ENCODE results near the gene ANKFN1.

DNA sequence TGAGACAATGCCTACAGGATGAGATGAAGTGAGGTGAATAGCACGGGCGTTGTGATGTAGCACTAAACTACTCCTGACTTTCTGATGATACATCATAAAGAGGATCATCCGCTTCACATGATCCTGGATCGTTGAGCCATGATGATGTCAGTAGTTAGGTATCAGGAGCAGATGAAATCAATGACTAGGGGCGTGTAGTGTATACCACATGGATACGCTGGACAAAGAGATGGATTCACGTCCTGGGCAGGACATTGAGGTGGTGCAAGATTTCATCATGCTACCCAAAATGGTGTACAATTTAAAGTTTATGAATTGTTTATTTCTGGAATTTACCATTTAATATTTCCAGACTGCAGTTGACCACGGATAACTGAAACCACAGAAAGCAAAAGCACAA, 156.6 kb downstream of the ANKFN1 start:
- TF ChIP-seq POLR2A (IDR thresholded peaks at IDR 0.05) = no peak
- TF ChIP-seq, protein P1, sequence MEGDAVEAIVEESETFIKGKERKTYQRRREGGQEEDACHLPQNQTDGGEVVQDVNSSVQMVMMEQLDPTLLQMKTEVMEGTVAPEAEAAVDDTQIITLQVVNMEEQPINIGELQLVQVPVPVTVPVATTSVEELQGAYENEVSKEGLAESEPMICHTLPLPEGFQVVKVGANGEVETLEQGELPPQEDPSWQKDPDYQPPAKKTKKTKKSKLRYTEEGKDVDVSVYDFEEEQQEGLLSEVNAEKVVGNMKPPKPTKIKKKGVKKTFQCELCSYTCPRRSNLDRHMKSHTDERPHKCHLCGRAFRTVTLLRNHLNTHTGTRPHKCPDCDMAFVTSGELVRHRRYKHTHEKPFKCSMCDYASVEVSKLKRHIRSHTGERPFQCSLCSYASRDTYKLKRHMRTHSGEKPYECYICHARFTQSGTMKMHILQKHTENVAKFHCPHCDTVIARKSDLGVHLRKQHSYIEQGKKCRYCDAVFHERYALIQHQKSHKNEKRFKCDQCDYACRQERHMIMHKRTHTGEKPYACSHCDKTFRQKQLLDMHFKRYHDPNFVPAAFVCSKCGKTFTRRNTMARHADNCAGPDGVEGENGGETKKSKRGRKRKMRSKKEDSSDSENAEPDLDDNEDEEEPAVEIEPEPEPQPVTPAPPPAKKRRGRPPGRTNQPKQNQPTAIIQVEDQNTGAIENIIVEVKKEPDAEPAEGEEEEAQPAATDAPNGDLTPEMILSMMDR (IDR thresholded peaks at IDR 0.05) = no peak

Measured in breast epithelium (tissue), 3 donors.